Measurements from ENCODE around the gene CCNJL.

The CCNJL gene

DNA sequence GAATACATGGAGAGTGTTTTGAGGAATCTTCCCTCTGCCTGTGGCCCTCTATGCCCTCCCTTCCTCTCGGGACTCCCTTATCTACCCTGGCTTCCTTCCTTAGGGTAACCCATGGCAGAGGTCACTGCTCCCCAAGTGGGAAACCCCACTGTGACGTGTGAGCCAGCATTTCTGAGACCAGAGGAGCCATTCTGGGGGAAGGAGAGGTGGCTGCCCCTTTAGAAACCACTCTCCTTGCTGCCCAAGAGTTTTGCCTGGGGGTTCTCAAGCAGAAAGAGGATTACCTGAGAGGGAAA is 23.1 kb downstream of the CCNJL start:
- DNase-seq, result no peak

DNA sequence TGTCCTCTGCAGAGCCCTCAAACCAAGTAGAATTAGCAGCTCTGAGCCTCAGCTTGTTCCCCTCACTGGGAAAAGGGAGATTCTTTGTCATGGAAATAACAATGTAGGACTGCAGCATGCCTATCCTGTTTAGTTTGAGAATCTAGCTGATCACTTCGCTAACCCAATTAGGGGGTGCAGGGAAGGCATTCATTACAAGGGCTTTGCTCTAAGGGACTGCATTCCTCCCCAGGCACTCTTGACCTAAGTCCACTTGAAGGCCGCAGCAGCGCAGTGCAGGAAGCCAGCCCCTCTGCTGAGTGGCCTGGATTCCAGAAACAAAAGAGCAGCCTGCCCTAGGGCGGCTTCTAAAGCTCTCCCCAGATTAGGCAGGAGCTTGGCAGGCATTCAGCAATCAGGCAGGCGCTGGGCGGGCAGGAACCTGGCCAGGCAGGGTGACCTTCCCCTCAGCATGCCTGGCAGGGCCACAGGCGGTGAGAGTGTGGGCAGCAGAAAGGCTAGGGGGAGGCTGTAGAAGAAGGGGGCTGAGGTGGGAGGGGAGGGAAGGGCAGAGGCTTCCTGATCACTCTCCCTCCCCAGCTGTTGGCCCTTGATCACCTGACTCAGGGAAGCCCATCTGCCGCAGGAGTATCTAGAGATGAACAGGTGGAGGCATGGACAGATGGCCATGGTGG is 24.8 kb downstream of the CCNJL start:
- no peak for DNase-seq

DNA sequence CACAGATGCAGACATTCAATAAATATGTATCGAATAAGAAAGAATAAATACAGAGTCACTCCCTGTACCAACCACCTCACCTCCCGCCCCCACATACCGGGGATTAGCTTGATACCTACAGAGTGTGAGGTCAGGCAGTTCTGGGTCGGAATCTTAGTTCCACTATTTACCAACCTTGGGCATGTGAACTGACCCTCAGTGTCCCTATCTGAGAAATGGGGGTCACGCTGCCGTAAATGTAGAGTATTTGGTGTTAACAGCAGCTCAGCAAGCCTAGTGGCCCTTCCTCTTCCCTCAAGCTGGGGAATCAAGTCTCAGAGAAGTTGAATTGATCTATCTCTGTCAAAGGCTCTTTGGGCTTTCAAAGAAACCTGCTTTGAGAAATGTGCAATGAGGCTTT is 25.4 kb downstream of the CCNJL start:
- no peak for DNase-seq

DNA sequence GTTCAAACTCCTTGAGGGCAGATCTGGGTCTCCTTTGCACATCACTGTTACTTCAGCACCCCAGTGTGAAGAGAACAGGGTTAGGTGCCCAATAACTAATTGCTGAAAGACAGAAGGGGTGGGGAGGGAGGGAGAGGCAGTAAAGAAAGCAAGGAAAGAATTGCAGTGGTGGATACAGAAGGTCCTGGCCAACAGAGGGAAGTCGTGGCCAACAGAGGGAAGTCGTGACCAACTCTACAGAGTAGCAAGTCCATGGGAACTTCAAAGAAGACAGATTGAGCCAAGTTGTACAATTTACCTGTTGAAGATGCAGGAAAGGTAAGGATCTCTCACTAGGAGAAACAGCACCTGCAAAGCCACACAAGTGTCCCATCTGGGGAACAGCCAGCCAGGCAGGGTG is 27.0 kb downstream of the CCNJL start:
- DNase-seq, result no peak

DNA sequence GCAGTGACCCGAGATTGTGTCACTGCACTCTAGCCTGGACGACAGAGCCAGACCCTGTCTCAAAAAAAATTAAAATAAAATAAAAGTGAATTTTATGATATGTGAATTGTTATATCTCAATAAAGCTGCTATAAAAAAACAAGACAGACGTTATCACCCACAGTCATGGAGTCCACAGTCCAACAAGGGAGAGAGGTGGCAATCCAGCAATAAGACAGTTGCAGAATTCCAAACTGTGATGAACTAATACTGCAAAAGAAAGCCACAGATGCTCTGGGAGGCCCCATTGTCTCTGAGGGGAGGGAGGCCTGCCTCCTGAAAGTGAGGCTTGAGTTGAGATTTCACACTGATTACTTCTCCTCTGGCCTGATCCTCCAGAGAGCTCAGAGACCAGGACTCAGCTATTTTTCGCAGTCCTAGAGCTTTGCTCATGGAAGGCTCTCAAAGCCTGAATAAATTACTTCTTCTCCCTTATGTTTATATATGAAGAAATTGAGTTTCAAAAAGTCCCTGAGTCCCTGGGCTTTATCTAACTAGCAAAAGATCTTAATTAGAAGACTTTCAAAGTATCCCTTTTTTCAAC is 28.0 kb downstream of the CCNJL start:
- DNase-seq, result no peak

DNA sequence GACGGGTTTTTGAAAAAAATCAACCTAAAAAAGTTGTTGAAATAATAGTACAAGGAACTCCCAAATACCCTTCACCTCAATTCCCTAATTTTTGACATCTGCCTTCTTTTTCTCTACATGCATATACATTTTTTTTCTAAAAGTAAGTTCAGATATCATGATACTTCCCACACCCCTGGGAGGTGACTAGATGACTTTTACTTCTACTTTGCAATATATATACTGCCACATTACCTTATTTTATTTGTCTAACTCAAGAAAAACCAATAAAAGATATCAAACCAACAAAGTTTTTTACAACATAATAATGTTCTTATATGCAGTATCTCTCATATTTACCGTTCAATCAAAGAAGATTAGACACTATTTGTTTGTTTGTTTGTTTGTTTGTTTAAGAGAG is 31.1 kb downstream of the CCNJL start:
- no peak for DNase-seq

DNA sequence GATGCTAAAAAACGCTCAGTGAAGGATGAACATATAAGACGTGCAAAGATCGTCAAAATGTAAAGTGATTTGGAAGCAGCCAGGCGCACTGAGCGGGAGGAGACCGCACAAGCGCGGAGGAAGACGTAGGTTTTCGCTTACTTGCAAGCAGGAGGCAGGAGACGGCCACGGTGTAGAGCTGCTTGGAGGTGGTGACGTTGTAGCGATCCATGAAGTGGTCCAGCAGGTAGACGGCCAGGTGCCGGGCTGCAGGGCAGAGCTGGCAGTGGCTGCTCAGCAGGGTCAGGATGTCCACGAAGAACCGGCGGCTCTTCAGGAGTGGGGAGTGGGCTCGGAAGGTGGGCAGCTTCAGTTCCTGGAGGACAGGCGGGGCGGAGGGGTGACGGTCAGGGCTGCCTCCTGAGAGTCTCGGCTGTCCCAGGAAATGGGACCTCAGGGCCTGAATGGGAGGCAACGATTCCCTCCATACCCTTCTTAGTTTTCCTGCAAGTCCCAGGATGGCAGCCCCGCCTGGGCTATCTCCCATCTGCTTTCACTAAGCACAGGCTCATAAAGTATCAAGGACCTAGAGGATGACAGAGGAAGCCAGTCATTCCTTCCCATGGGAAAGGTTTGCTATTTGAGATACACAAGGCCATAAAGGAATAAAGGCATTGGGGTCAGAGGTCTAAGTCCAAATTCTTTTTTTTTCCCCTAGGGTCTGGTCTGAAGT is 31.8 kb downstream of the CCNJL start:
- no peak for DNase-seq

DNA sequence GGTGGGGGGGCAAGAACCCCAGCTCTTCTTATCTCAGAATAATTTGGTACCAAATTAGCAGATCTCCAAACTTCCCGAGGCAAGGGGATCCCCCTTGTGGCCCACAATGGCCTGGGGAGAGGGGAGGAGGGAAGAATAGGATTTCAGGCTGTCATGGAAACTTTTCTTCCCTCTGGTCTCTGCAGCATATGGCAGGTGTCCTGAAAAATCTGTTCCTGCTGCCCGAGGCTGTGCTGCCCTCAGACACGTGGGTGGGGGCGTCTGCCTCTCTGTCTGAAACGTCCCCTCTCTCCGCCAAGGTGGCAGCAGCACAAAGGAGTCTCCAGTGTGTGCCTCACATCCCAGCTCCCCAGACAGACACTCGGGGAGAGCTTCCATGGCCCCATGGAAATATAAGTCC is 34.0 kb downstream of the CCNJL start:
- no peak for DNase-seq

DNA sequence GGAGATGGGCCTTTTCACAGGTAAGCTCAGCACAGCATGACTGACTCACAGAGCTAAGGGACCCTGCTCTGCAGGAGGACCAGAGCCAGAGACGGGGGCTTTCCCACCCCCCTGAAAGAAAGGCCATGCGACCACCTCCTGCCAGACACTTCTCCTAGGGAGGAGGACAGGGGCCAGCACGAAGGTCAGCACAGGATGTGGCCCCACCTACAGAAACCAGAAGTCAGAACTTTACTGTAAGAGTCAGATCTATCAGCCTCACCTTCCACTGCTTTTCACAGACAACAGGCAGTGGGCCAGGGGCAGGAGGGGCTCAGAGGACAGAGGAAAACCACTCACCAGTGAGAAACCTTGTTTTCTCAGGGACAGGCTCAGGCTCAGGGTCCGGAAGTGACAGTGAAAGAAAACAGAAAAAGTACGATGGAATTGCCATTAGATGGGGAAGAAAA is 37.9 kb downstream of the CCNJL start:
- no peak for DNase-seq

DNA sequence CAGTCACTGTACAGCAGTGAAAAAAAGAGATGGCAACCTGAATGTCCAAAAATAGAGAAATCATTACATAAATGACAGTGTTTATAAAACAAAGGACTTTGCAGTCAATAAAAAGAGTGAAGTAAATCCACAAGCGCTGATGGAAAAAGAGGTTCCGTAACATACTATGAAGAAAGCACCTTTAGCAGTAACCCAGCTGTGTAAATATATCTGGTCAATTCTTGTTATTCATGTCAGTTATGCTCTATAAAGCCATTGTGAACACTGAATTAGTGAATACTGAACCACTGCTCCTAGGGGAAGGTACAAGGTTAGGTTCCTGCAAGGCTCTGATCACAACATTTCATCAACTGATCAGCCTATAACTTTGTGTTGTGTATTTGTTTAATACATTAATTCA is 39.5 kb downstream of the CCNJL start:
- no peak for DNase-seq

DNA sequence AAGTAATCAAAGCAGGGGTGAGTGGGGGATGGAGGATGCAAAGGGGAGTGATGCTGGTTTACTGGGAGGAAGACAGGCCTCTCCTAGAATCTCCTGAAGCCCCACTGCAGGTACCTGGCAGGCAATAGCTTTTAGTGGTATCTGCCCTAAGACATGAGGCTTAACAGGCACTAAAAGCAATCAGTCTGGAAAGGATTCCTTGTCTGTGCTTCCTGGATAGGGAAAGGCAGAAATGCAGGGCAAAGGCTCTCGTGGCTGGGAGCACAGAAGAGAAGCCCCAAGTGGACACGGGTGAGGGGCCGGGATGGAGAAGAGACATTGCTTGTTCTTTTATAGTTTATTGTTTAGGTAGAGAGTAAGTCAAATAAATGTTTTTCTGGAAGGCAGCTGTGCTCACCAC is 40.1 kb downstream of the CCNJL start:
- DNase-seq, result no peak

DNA sequence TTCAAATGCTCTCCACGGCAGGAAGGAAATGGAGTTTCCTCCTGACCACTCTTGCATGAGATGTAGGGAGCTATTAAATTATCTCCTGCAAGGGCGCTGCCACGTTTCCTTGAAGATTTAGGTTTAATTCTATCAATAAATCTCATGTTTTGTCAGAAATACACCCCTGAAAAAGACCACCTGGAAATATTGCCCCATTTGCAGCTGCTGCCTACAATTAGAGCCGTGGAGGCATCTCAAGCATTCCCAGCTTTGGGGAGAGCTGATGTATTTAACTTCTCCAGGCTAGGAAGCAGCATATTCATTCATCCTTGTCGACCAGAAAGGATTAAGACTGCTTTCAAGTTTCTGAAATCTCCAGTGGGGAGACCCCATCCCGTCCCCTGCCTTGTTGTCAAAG is 40.5 kb downstream of the CCNJL start:
- DNase-seq, result no peak

DNA sequence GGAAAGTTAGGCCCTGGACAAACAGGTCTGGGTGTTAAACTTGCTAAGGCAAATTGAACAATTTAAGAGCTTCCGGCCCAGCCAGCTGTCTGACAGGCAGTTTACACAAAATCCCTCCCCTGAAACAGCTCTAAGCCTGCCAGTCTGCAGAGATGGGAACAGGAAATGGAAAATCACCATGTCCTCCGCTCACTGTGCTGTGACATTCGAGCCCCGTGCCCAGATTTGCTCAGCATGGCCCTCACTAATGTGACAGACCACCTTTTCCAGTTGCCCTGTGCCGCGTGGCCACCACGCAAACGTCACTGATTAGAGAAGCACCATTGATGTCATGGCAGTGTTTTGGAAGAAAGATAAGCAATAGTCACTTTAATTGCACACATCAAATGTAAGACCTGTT is 41.0 kb downstream of the CCNJL start:
- no peak for DNase-seq

DNA sequence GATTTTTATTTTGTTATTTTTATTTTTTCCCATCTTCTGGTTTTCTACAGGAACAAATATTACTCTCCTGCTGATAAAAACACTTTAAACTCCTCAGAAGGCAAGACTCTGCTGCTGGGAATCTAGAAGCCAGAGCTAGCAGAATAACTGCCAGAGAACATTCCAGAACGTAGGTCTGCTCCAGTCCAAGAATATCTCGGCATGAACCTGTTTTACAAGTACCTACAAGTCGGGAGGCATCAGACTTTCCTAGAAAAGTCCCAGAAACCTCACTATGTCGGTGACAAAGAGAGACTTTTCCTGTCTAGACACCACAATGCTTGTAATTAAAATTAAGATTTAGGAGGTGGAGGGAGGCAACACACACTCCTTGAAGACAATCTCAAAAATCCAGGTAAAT is 41.7 kb downstream of the CCNJL start:
- no peak for DNase-seq

DNA sequence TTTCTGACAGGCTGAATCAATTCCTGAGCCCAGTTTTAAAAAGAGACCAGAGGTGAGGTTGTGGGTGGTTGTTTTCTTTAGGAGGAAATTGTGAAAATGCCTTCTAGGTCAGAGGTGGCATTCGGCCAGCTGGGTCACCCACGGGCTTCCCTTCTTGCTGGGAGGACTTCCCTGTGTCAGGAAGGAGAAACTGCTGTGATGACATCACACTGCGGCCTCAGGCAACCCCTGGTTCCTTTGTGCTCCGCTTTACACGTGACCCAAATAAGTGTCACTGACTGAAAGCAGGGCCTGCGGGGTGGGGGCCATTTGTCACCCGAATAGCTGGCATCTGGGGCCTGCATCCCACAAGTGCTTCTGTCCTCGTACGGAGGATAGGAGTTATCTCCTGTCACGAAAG is 43.3 kb downstream of the CCNJL start:
- DNase-seq, result no peak

DNA sequence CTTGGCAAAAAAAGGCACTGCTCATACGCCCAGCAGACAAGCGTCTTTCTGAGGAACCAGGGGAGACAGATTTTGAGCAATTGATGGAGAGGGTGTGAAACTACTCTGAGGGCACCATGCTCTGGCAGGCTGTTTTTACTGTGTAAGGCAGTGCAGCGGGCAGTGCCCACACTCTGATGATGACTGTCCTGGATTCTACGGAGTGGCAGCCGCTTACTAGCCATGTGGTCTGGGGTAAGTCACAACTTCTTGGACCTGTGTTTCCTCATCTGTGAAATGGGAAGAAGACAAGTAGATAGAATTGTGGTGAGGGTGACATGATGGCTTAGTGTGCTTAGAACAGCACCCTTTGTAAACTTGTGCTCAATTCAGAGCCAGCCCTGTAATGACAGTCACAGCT is 44.2 kb downstream of the CCNJL start:
- DNase-seq, result no peak

DNA sequence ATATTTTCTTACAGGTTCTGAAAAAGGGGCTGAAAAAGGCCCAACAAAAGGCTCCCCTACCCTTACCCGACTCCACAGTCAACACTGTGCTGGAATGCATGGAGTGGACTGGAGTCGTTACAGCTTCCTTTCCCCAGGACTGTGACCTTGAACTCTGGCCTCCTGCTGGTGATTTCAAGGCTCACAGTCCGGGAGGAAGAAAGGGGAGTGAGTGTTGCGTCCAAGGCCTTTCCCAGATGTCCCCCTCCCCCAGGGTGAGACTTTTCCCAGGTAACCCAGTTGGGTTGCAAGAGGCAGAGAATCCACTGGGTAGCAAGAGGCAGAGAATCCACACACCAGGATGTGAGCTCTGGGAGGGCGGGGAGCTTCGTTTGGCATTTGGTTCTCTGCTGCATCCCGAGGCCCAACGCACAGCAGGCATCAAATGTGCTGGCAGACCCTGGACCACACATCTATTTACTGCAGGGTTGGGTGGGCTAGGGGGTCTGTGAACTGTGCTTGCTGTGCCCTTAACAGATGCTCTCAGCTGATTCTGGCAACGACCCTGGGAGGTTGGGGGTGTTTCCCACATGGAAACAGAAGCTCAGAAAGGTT is 45.5 kb downstream of the CCNJL start:
- no peak for DNase-seq

DNA sequence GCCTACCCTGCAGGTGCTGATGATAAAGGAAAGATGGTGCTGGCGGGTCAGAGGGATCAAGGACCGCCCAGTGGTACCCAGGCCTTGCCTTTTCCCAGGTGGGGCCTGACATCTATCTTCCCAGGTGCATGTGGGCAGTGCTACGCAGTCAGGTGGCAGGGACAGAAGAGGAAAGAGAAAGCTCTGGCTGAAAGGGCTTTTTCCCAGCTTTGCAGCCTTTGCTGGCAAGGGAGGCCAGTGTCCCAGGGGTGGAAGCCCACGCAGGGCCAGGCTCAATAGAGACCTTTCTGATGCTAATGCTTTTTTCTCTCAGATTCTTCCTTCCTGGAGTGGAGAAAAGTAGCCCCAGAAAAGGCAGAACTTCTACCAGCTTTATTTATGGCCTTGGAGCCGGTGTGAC is 46.3 kb downstream of the CCNJL start:
- DNase-seq, result no peak

DNA sequence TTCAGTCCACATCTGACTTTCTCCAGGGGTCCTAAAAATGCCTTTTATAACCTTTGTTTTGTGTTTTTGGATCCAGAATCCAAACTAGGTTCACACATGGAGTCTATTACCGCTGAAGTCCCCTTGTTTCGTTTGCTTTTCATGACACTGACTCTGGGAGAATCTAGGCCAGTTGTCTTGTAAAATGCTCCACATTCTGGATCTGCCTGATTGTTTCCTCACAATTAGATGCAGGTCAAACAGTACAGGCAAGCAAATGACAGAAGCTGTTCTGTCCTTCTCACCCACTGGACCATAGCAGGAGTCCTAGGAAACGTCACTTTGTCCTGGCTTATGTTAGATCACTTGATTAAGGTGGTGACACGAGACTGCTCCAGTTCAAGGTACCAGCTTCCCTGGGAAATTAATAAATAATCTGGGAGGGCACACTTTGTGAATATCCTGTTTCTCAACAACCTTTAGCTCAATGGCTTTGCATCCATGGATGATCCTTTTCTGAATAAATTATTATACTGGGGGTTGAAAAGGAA is 49.0 kb downstream of the CCNJL start:
- no peak for DNase-seq

DNA sequence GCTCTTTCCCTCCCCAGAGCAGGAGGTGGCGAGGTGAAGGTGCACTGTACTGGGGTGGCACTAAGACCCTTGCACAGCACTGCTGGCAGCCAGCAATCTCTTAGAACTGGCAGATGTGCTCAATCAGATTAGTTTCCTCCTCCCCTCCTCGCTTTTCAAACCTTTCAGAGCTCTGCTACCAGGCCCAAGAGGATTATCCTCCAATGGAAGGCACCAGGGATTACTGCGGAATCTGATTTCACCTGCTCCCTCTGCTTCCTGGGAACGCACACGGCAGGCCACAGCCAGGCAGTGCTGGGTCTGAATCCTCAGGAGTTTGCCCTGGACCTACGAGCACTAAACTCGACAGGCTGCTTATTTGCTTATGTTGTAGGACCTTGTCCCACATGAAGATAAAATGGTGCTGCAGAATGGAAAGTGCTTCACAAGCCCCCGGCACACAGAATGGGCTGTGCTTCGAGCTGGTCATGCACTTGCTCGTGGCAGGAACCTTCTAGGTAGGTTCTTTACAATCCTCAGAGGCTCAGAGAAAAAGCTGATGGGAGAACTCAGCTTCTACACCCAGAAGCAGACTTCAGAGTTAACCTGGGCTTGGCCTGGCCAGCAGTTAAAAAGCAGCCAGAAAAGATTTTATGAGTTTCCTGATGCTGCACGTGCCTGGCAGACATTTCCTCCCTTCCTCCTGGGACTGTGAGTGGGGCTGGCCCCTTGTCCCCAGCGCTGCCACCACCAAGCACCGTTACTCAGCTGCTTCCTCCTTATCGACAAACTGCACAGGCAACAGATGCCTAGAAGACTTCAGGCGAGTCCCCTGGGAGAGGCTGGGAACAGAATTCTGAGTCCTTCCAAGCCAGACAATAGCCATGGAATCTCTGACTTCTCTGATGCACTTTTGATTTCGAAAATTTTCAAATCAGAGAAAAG is 50.0 kb downstream of the CCNJL start:
- DNase-seq, result no peak

DNA sequence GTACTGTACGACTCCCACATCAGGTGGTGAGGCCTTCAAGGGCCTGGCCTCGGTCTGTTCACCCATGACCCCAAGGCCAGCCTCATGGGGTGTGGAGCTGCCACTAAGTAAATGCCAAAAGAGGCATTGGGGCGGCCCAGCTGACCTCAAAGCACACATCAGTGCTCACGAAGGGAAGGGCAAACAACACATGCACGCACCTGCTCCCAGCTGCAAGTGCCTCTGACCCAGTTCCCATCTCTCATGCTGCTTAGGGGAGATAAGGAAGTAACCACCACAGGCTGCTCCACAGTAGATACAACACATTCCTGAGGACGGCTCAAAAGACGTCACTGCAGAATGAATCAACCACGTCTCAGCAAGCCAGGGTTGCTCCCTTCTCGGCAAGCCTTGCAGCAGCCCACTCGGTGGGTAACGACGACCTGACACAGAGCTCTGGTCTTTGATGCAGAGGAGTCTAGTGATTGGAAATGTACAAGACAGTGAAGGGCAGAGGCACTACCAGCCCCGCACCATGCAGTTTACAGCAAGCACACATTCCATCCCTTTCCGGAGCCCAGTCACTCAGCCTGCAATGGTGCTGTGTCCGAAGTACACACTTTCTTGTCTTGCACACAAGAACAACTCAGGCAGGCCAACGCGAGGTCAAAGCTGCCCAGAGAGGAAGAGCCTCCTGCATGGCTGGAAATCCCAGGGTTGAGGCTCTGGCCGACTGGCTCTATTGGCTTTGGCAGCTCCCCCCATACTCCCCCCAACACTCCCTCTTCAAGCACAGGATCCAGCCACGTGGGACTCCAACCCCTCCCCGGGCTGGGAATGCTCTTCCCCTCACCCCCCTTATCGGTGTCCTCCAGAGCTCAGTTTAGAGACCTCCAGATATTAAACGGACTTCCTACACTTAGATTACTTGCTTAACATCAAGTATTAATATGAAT is 51.2 kb downstream of the CCNJL start:
- no peak for DNase-seq

Data from cortex of kidney (tissue), 1 donor.